Measurements from ENCODE around the gene TEX36.
"Not testable (repeated sequence)": the region's sequence is repeated elsewhere in the genome, so short reads cannot be mapped to it uniquely, and the experiment has no call there.

The TEX36 gene

DNA sequence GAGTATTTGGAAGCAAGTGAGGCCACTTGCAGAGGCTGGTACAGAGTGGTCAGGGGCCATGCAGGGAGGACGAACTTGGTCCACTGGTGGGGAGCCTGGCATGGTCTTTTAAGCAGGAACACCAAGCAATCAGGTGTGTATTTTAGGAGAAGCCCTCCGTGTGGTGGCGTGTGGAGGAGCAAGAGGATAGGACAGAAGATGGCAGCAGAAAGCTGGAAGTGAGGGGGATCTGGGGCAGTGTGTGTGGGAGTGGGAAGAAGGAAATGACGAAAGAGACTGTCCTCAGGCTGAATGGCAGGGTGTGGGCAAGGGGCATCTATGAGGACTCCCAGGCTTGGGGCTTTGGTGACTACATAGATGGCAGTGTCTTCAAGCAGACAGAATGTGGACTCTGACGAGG is 51.2 kb downstream of the TEX36 start:
- DNase-seq (ENCODE audit: low read depth), result no peak

DNA sequence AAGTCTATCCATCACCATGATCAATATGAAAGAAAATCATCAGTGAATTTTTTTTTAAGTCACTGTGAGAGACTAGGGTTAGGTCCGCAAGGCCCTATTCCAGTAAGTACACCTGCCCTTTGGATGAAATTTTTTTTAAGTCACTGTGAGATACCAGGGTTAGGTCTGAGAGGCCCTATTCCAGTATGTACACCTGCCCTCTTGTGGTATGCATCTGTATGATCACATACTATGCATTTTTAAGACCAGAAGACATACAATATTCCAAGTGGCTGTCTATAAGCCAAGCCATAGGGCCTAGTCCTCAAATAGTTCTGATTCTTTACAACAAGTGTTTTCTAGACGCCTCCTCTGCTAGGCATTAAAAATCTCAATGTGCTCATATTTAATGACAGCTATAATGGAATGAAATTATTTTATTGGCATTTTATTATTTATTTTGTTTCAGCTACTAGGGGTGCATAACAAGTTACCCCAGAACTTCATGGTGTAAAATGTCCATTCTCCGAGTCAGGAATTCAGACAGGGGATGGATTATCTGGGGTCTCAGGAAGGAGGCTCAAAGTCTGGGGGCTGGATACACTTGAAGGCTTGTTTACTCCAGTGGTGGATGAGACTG is 53.1 kb downstream of the TEX36 start:
- DNase-seq (ENCODE audit: low read depth), result no peak

DNA sequence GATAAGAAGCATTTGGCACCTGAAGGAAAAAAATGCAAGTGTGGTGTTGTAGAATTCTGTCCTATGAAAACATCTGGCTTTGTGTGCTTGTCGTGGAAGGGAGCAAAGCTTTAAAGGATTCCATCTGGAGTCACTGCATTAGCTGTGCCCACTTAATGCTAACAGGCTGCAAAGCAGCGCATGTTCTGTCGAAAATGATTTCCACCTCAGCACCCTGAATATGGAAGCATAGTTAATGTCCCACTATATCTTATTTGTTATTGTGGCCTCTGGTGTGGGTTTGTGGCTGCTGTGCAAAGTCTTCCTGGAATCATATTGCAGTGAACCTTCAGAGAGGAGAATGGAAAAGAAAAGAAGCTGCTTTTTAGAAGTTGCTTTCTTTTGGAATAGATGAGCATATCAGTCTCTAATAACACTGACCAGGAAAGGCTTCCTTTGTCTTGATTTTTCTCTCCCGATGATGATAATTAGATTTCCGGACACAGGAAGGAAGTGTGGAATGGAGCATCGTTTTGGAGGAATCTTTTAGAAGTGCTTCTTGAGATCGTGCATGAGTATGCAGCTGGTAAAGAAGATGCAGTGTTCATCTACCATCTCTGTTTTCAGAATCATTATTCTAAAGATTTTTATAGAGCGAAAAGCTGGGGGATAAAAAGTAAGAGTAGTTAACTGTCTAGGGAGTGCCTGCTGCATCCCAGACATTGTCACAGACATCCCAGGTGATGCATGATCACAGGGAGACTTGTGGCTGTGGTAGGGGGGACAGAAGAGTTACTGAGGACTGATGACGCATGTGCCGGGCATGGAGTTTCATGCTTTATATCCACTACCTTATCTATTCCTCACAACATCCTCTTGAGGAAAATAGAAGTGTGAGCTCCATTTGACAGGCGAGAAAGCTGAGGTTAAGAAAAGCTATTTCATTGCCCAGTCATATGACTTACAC is 54.6 kb downstream of the TEX36 start:
- DNase-seq (ENCODE audit: low read depth), result no peak

DNA sequence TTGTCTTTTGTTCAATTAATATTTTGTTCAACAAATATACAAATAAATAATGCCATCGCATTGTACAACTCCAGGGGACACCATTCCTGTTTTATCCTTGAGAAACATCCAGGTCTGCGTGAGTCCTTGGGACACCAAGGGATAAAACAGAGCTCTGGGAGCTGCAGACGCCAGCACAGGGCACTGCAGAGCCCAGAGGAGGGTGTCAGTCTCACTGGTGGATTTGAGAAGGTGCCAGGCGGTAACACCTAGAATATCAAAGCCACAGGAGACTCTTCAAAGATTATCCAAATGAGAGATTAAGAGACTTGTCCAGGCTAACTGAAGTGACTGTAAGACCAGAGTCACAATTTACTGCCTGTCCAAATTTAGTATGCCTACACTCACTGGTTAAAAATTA is 55.3 kb downstream of the TEX36 start:
- DNase-seq (ENCODE audit: low read depth), result no peak

DNA sequence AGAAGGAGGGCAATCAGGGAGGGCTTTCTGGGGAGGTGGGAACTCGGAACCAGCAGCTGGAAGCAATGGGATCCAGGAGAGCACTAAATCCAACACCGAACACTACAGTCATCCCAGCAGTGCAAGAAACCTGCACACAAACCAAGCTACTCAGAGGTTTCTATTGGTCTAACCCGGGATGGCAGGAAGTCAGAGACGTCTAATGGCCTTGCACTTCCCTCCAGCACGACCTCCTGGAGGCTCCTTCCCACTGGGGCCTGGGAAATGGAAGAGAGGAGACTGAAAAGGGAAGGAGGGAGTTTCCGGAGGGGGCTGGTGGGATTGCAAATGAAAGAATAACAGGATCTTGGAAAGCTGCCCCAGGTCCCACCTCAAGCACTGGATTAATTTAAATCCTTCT is 56.3 kb downstream of the TEX36 start:
- DNase-seq (ENCODE audit: low read depth), result no peak

DNA sequence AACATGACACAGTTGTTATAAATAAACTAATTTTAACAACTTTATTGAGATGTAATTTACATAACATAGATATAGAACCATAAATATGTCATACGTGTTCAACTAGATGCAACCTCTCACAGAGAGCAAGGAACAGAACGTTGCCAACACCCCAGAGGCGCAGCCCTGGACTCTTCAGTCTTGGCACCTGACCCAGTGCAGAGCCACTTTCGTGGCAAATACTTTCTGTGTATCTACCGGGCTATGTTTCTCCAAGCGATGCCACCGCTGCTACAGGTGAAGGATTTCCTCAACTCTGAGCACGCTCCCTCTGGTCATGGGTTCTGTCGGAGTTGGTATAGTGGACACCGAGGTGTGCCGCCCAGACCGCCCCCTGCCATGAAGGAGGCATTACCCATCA is 57.4 kb downstream of the TEX36 start:
- DNase-seq (ENCODE audit: low read depth), result no peak

DNA sequence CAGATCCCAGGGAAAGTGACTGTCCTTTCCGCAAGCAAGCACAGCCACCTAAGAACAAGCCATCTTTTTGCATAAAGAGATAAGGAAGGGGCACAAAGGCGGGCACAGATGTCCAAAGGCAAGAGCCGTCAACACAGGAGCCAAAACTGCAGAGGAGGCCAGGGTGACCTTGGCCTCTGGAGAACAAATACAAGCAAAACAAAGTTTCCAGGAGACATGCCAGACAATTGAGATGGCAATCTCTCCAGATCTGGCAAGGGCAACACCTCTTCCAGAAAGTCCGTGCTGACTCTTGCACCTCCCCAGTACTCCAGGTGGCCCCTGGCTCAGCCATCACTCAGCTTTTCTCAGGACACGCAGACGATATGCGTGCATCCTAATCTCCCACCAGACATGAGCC is 58.2 kb downstream of the TEX36 start:
- DNase-seq (ENCODE audit: low read depth), result no peak

DNA sequence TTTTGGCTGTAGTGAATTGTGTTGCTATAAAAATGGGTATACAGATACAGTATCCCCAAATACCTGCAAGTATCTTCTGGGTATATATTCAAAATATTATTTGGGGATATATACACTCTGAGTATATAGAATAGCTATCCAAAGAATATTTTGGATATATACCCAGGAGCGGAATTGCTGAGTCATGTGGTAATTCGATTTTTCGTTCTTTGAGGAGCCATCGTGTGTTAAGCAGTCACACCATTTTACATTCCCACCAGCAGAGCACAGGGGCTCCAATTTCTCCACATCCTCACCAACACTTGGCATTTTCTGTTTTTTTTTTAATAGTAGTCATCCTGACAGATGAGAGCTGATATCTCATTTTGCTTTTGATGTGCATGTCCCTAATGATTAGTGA is 61.9 kb downstream of the TEX36 start:
- DNase-seq (ENCODE audit: low read depth), result no peak

DNA sequence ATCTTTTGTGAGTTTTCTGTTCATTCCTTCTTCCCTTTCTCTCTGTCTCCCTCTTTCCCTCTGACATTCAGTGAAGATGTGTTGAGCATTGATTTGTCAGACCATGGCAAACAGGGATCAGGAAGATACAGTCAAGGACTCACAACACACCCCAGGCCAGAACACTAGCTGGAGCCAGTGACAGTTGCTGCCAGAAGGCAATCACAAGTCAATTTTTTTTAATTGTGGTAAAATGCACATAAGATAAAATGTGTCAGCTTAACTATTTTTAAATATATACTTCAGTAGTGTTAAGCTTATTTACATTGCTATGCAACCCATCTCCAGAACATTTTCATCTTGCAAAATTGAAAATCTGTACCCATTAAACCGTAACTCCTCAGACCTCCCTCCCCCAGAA is 62.6 kb downstream of the TEX36 start:
- DNase-seq (ENCODE audit: low read depth), result no peak

DNA sequence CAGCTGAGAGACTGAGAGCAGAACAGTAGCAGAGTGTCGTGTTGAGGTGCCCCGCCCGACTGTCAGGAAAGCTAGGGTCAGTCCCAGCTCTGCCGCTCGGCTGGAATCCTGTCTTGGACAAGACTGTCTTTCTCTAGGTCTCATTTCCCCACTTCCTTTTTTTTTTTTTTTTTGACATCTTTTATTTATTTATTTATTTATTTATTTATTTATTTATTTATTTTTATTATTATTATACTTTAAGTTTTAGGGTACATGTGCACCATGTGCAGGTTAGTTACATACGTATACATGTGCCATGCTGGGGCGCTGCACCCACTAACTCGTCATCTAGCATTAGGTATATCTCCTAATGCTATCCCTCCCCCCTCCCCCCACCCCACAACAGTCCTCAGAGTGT is 69.9 kb downstream of the TEX36 start:
- not testable (repeated sequence) for DNase-seq (ENCODE audit: low read depth)

DNA sequence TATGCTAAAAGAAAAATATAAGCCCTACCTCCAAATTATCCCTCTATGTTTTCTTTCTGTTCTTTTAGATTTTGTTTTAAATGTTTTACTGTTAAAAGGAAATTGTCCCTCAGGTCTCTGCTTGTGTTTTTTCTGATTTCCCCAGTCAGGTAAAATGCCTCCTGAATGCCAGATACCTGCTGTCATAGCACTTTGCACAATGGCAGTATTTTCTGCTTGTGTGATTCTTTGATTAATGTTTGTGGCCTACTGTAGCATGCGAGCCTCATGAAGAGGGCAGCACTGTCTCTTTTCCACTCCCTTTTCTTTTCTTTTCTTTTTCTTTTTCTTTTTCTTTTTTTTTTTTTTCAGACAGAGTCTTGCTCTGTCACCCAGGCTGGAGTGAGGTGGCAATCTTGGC is 71.2 kb downstream of the TEX36 start:
- no peak for DNase-seq (ENCODE audit: low read depth)

DNA sequence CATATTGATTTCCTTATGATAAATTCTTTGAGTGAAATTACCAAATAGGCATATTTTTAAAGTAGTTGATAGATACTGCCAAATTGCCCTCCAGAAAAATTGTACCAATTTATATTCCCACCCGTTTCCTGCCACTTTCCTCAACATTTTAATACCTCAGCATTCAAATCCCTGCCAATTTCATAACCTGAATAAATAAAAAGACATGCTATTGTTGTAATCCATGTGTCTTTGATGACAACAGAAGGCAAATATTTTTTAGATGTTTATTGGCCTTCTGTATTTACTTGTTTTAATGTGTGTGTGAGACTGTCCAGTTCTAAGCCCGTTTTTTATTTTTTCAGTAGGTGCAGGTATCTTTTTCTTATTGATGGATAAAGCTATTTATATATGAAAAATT is 71.7 kb downstream of the TEX36 start:
- no peak for DNase-seq (ENCODE audit: low read depth)

DNA sequence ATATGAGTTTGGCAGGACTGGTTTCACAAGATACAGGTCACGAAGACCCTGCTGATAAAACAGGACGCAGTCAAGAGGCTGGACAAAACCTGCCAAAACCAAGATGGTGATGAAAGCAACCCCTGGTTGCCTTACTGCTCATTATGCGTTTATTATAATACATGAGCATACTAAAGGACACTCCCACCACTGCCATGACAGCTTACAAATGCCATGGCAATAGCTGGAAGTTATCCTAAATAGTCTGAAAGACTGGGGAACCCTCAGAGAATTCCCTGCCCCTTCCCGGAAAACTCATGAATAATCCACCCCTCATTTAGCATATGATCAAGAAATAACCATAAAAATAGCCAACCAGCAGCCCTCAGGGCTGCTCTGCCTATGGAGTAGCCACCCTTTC is 73.1 kb downstream of the TEX36 start:
- DNase-seq (ENCODE audit: low read depth), result no peak

DNA sequence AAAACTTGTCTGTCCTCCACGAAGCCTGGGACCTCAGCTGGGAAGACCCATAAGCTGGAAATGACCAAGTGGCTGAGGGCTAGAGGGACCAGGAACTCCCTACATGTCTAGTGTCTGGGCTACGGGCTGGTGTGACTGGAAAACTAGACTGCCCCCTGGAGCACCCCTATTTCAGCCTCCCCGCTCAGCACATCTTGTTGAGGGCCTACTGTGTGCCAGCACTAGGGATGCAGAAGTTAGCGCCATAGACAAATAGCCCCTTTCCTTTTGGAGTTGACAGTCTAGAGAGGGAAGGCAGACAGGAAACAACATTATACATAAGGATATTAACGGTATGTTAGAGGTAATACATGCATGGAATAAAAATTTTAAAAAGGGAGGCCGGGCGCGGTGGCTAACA is 74.5 kb downstream of the TEX36 start:
- DNase-seq (ENCODE audit: low read depth), result no peak

DNA sequence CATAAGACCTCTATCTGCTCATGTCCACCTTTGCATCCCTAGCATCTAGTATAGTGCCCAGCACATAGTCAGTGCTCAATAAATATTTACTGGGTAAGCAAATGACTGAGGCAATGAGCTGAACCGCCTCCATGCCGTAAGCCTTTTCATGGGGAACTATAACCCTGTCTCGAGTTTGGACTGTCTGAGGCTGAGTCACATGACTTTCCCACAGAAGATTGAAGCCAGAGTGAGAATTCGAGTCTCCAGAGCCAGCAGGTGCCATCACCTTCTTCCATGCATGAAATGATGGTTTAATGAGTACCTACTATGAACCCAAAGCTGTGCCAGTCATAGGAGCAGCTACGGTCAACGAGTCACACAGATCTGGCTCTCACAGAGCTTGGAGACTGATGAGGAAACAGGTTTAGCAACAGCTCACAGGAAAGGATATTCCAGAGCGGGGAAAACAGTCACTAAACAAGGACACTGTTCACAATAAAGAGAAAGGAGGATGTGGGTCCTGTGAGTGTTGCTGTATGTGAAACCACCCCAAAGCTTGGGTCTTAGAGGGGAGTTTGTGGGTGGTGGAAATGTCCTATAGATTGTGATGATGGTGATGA is 75.2 kb downstream of the TEX36 start:
- DNase-seq (ENCODE audit: low read depth), result no peak

DNA sequence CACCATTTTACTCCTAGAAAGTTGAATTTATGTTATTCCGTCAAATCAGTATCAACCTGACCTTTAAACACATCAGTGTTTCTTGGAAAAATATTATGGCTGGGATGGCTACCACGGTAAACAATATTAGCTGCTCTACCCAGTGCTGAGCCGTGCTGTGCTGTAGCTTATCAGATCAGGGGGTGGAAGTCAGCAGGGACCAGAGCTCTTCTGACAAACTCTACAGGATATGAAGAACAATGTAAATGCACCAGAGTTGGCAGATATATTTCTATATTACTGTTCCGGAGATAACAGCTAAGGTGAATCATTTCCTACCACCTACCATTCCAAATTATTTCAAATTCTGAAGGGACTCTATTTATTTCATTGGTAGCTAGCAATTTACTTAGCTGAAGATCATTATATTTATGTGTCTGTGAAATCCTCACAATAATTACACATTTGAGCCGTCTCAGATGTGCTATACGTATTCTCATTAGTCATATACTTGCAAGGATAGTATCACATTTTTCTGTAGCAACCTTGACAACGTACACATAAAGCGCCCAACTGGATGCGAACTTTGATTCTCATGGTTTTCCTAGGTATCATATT is 76.5 kb downstream of the TEX36 start:
- no peak for DNase-seq (ENCODE audit: low read depth)

Measured in stimulated activated CD8-positive, alpha-beta memory T cell treated with anti-CD3 and anti-CD28 coated beads, Interleukin-12 subunit alpha, Interleukin-12 subunit beta, amount 100 ng/mL, for 4 hours (primary cell).